Gastrocnemius medialis (tissue), 4 donors: ENCODE results near the gene SYPL1.

Source experiments
- CTCF ChIP-seq, 5 experiments: fragments of 450-650 bp in 3 of 5; fragments of 200-600 bp in 2 of 5; sonication (generic) in 2 of 5; IDR thresholded peaks in 4 of 5; conservative IDR thresholded peaks in 1 of 5; 1 replicate in 4 of 5; 2 replicates in 1 of 5; pipeline ENCODE4 v1.5.1; 2016 to 2019; ENCODE audit warnings: antibody characterized with exemption in 5 of 5, mild to moderate bottlenecking in 3 of 5, moderate library complexity in 3 of 5
- POLR2A ChIP-seq, 2 donors: fragments of 450-650 bp; IDR thresholded peaks; one replicate each; pipeline ENCODE4 v1.6.1; 2017; ENCODE audit warnings: antibody characterized with exemption in 2 of 2, mild to moderate bottlenecking in 2 of 2, moderate library complexity in 2 of 2

- no peak for TF ChIP-seq POLR2A (IDR thresholded peaks at IDR 0.05)
- TF ChIP-seq CTCF (IDR thresholded peaks at IDR 0.05 in 4 of 5, conservative IDR thresholded peaks at IDR 0.05 in 1 of 5) = no peak
Measured at GRCh38 chr7:106052681-106053080, 59.4 kb downstream of the SYPL1 start.
